ENCODE results near the gene LHX8. TPM values are rescaled to one million over a fixed set of nuclear protein-coding genes. Genes with fewer than 3 reads are reported as not detected.

Gene LHX8
- total and polyA plus RNA-seq, 2 donors (not counting 1 experiment from before 2014, with no cell fraction given), result not detected

- Histone ChIP-seq H3K4me2 (ENCODE audit: extremely low read depth, insufficient read depth, low read length) (no peak overlapping the region), H3K4me1 (ENCODE audit: control insufficient read depth, extremely low read depth, insufficient read depth, low read length) (no peaks in the 10 kb centered on the region), H3K79me2 (ENCODE audit: control insufficient read depth, insufficient read depth, low read length) (no peaks in the 10 kb centered on the region), H3K36me3 (ENCODE audit: control insufficient read depth, insufficient read depth, low read length) (no peaks in the 10 kb centered on the region), H4K20me1 (ENCODE audit: control insufficient read depth, extremely low read depth, insufficient read depth, low read length) (no peaks in the 10 kb centered on the region), H3K9ac (ENCODE audit: insufficient read depth, low read length) (no peak overlapping the region), H3K27ac (ENCODE audit: insufficient read depth, low read length) (no peak overlapping the region), H3K4me3 (replicated peaks in 1 of 4; ENCODE audit: control extremely low read depth in 1 of 4, insufficient read depth in 1 of 4, low read depth in 3 of 4, low read length in 4 of 4) (no peak overlapping the region), H3K9me3 (ENCODE audit: control insufficient read depth, insufficient read depth, low read depth, low read length) (no peaks in the 10 kb centered on the region), H3K27me3 (ENCODE audit: control insufficient read depth, insufficient read depth, low read length) (peaks cover 30% of the 10 kb centered on the region), H2AFZ (ENCODE audit: low read length) (no peak overlapping the region)
- TF ChIP-seq, protein P1, sequence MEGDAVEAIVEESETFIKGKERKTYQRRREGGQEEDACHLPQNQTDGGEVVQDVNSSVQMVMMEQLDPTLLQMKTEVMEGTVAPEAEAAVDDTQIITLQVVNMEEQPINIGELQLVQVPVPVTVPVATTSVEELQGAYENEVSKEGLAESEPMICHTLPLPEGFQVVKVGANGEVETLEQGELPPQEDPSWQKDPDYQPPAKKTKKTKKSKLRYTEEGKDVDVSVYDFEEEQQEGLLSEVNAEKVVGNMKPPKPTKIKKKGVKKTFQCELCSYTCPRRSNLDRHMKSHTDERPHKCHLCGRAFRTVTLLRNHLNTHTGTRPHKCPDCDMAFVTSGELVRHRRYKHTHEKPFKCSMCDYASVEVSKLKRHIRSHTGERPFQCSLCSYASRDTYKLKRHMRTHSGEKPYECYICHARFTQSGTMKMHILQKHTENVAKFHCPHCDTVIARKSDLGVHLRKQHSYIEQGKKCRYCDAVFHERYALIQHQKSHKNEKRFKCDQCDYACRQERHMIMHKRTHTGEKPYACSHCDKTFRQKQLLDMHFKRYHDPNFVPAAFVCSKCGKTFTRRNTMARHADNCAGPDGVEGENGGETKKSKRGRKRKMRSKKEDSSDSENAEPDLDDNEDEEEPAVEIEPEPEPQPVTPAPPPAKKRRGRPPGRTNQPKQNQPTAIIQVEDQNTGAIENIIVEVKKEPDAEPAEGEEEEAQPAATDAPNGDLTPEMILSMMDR (conservative IDR thresholded peaks at IDR 0.05 in 1 of 2, IDR thresholded peaks at IDR 0.05 in 1 of 2; ENCODE audit: low read depth in 1 of 2, low read length in 2 of 2), result no peak
- TF ChIP-seq EZH2 (IDR thresholded peaks at IDR 0.05; ENCODE audit: low read length, missing control alignments), result no peak
- no peak for DNase-seq (ENCODE audit: low read depth in 2 of 2)
These were observed 7.5 kb upstream of the LHX8 start for GRCh38 chr1:75126611-75127101.

- Histone ChIP-seq H3K27ac (ENCODE audit: insufficient read depth, low read length) (no peak overlapping the region), H4K20me1 (ENCODE audit: control insufficient read depth, extremely low read depth, insufficient read depth, low read length) (no peaks in the 10 kb centered on the region), H2AFZ (ENCODE audit: low read length) (no peak overlapping the region), H3K36me3 (ENCODE audit: control insufficient read depth, insufficient read depth, low read length) (no peaks in the 10 kb centered on the region), H3K4me2 (ENCODE audit: extremely low read depth, insufficient read depth, low read length) (no peak overlapping the region), H3K27me3 (ENCODE audit: control insufficient read depth, insufficient read depth, low read length) (peaks cover 39% of the 10 kb centered on the region), H3K9me3 (ENCODE audit: control insufficient read depth, insufficient read depth, low read depth, low read length) (no peaks in the 10 kb centered on the region), H3K79me2 (ENCODE audit: control insufficient read depth, insufficient read depth, low read length) (no peaks in the 10 kb centered on the region), H3K9ac (ENCODE audit: insufficient read depth, low read length) (no peak overlapping the region), H3K4me1 (ENCODE audit: control insufficient read depth, extremely low read depth, insufficient read depth, low read length) (no peaks in the 10 kb centered on the region), H3K4me3 (replicated peaks in 1 of 4; ENCODE audit: control extremely low read depth in 1 of 4, insufficient read depth in 1 of 4, low read depth in 3 of 4, low read length in 4 of 4) (no peak overlapping the region)
- no peak for TF ChIP-seq EZH2 (IDR thresholded peaks at IDR 0.05; ENCODE audit: low read length, missing control alignments)
- TF ChIP-seq, protein P1 (conservative IDR thresholded peaks at IDR 0.05 in 1 of 2, IDR thresholded peaks at IDR 0.05 in 1 of 2; ENCODE audit: low read depth in 1 of 2, low read length in 2 of 2), result no peak
- no peak for DNase-seq (ENCODE audit: low read depth in 2 of 2)
These were observed 6.1 kb upstream of the LHX8 start for GRCh38 chr1:75127916-75128717.

DNA sequence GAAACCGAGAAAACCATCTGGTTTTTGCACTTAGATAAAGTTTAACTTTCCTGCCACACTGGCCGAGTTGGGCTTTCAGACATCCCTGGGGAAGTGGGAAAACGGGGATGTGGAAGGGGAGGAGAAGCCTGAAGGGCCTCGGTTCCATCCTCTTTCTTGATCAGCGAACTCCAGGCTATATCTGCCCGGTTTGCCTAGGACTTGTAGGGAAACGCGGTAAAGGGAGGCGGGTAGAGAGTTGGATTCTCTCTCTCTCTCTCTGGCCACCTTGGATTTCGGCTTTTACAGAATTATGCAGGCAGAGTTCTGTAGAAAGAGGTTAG lies 4.6 kb upstream of the LHX8 start:
- H4K20me1 ChIP-seq (ENCODE audit: control insufficient read depth, extremely low read depth, insufficient read depth, low read length), result no peaks in the 10 kb centered on the region
- H3K4me3 ChIP-seq (replicated peaks in 1 of 4; ENCODE audit: control extremely low read depth in 1 of 4, insufficient read depth in 1 of 4, low read depth in 3 of 4, low read length in 4 of 4), result no peak overlapping the region
- no peak overlapping the region for H2AFZ ChIP-seq (ENCODE audit: low read length)
- H3K27ac ChIP-seq (ENCODE audit: insufficient read depth, low read length), result no peak overlapping the region
- peaks cover 48% of the 10 kb centered on the region for H3K27me3 ChIP-seq (ENCODE audit: control insufficient read depth, insufficient read depth, low read length)
- H3K79me2 ChIP-seq (ENCODE audit: control insufficient read depth, insufficient read depth, low read length), result no peaks in the 10 kb centered on the region
- TF ChIP-seq EZH2 (IDR thresholded peaks at IDR 0.05; ENCODE audit: low read length, missing control alignments), result no peak
- TF ChIP-seq, protein P1 (conservative IDR thresholded peaks at IDR 0.05 in 1 of 2, IDR thresholded peaks at IDR 0.05 in 1 of 2; ENCODE audit: low read depth in 1 of 2, low read length in 2 of 2), result no peak
- H3K9me3 ChIP-seq (ENCODE audit: control insufficient read depth, insufficient read depth, low read depth, low read length), result no peaks in the 10 kb centered on the region
- no peaks in the 10 kb centered on the region for H3K4me1 ChIP-seq (ENCODE audit: control insufficient read depth, extremely low read depth, insufficient read depth, low read length)
- no peak overlapping the region for H3K4me2 ChIP-seq (ENCODE audit: extremely low read depth, insufficient read depth, low read length)
- DNase-seq (ENCODE audit: low read depth in 2 of 2), result no peak
- H3K9ac ChIP-seq (ENCODE audit: insufficient read depth, low read length), result no peak overlapping the region
- no peaks in the 10 kb centered on the region for H3K36me3 ChIP-seq (ENCODE audit: control insufficient read depth, insufficient read depth, low read length)
